Thymus (tissue), 11 donors: ENCODE results near the gene VTI1A. TPM values are rescaled to one million over a fixed set of nuclear protein-coding genes. Genes with fewer than 3 reads are reported as not detected.
A peak's percentile ranks its signal among the peaks of the same experiment; 100 is the strongest.

Experiments used
- DNase-seq, 9 donors: peaks; one replicate each; pipeline ENCODE4 v3.0.0-alpha.2; 2013; ENCODE audit warnings: low spot score in 9 of 9, low read depth in 6 of 9, missing footprints in 1 of 9
- H3K27ac ChIP-seq, 2 donors: one replicate each; pipeline ENCODE4 v1.5.1; 2013; ENCODE audit warnings: control low read depth in 1 of 2, low read depth in 1 of 2, low read length in 1 of 2, mild to moderate bottlenecking in 1 of 2, moderate library complexity in 1 of 2
- H3K27me3 ChIP-seq, 2 donors: one replicate each; pipeline ENCODE4 v1.5.1; 2013; ENCODE audit warnings: low read length in 1 of 2; ENCODE audit not compliant: control insufficient read depth in 2 of 2, insufficient read depth in 1 of 2
- H3K36me3 ChIP-seq, 2 donors: one replicate each; pipeline ENCODE4 v1.5.1; 2013; ENCODE audit warnings: low read length in 1 of 2, mild to moderate bottlenecking in 1 of 2, moderate library complexity in 1 of 2; ENCODE audit not compliant: control insufficient read depth in 2 of 2, insufficient read depth in 2 of 2
- H3K4me1 ChIP-seq, 2 donors: one replicate each; pipeline ENCODE4 v1.5.1; 2013; ENCODE audit warnings: low read length in 2 of 2; ENCODE audit not compliant: control insufficient read depth in 2 of 2, insufficient read depth in 2 of 2
- H3K4me3 ChIP-seq, 2 donors: one replicate each; pipeline ENCODE4 v1.5.1; 2013; ENCODE audit warnings: low read length in 2 of 2, control low read depth in 1 of 2, mild to moderate bottlenecking in 1 of 2
- H3K9me3 ChIP-seq, 2 donors: one replicate each; pipeline ENCODE4 v1.5.1; 2013; ENCODE audit warnings: low read length in 1 of 2, mild to moderate bottlenecking in 1 of 2; ENCODE audit not compliant: control insufficient read depth in 2 of 2, insufficient read depth in 1 of 2
- WGBS: extraction: QIAGEN DNeasy Blood & Tissue Kit; methylation state at CpG from one replicate; pipeline ENCODE4 v1.1.7; 2013; 5-methylcytosine and 5-hydroxymethylcytosine counted together
- polyA plus RNA-seq: library from polyadenylated mRNA; stranded (reverse); fragments of 200-250 nt; gene quantifications from one replicate; pipeline ENCODE4 v1.2.3, GENCODE V29; 2013
- total RNA-seq: library from RNA; stranded (reverse); fragments of 120-200 nt; gene quantifications from one replicate; pipeline ENCODE4 v1.2.4, GENCODE V29; 2013
- donor health status: healthy.

The VTI1A gene
- total and polyA plus RNA-seq, 2 donors = 15.9 to 27.0 TPM

GRCh38 chr10:112751651-112752050, 304.6 kb downstream of the VTI1A start:
- Histone ChIP-seq H3K9me3 (no peaks in the 10 kb centered on the region), H3K4me3 (no peak overlapping the region), H3K36me3 (no peaks in the 10 kb centered on the region), H3K27ac (no peak overlapping the region), H3K4me1 (peaks cover 0 to 9% of the 10 kb centered on the region in 2 donors), H3K27me3 (no peaks in the 10 kb centered on the region)
- 72% methylated on average over 3 of the region's 3 CpGs for WGBS
- peak in 2 of 9 donors; percentile 16 to 33 for DNase-seq

DNA sequence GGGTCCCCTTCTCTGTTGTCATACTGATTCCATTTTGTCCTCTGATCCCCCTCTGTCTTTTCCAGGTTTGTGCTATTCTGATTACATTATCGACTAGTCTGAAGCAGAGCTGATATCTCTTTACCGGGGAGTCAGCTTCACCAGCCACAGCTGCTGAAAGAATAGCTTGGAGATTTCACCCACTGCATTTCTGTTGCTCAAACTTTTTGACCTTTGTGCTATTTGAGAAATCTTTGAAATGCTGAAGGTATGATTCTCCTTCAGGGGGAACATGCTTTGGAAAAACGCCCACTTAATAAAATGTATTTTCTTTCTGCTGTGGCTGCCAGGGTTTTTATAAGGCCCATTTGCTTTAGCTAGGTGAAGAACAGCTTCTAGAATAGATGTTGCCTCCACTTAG, 305.3 kb downstream of the VTI1A start:
- no peak for DNase-seq
- Histone ChIP-seq H3K27me3 (no peaks in the 10 kb centered on the region), H3K9me3 (no peaks in the 10 kb centered on the region), H3K36me3 (no peaks in the 10 kb centered on the region), H3K4me3 (no peak overlapping the region), H3K4me1 (peaks cover 0 to 9% of the 10 kb centered on the region in 2 donors), H3K27ac (no peak overlapping the region)
- 96% methylated on average over 3 of the region's 3 CpGs for WGBS

DNA sequence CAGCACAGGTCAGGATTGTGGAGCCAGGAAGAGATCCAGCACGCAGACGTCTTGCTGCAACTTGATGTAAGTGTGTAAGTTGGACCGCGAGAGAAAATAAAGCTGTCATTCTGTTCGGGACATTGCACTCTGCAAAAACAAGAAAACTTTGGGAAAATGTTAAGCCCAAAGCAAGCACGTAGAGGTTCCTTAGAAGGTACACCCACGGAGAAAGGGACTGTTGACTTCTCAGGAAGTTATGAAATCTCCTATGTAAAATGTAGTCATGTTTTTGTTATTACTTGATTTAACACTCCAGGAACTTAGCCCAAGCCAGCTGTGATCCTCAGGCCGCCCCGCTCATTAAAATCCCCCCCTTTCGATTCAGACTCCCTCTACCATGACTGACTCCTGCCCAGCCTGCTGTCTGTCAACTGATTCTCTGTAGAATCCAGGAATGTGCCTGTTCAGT, 307.0 kb downstream of the VTI1A start:
- Histone ChIP-seq H3K27me3 (no peaks in the 10 kb centered on the region), H3K27ac (peak overlapping the region in 1 of 2 donors; percentile 31), H3K9me3 (no peaks in the 10 kb centered on the region), H3K4me1 (peaks cover 0 to 9% of the 10 kb centered on the region in 2 donors), H3K4me3 (no peak overlapping the region), H3K36me3 (no peaks in the 10 kb centered on the region)
- DNase-seq = no peak
- 57% methylated on average over 10 of the region's 10 CpGs for WGBS

DNA sequence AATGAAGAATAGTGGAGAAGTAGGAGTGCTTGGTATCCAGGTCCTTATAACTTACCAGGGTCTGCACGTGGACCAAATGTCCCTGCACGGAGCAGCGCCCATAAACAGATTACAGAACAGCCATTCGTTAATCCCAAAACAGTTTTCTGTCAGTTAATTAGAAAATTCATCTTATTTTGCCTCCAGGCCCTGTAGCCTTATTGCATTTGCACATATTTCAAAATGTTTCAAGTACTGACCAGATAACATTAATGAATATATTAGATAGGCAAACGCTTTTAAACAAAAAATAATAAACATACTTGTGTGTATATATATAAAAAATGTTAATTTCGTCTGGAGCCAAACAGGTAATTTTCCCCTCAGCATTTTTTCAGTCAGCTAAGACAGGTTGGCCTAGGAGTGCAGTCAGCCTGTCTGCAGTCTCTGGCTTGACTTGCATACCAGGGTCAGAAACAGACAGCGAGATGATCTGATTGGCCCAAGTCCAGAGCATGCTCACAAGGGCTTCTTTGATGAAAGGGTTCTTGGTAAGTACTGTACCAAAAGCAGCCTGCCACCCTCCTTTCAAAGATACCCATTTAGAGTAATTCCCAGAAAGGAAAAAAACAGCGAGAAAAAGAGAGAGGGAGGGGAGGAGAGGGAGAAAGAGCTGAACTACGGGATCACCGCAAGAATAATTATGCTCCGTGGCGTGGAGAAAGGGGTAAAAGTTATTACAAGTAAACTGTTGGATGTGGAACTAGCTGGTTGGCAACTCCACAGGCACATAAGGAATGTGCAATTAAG, 308.6 kb downstream of the VTI1A start:
- H3K36me3 ChIP-seq = no peaks in the 10 kb centered on the region
- peaks cover 0 to 9% of the 10 kb centered on the region in 2 donors for H3K4me1 ChIP-seq
- H3K27ac ChIP-seq = no peak overlapping the region
- WGBS = 98% methylated on average over 12 of the region's 12 CpGs
- DNase-seq = no peak
- H3K27me3 ChIP-seq = no peaks in the 10 kb centered on the region
- H3K4me3 ChIP-seq = no peak overlapping the region
- no peaks in the 10 kb centered on the region for H3K9me3 ChIP-seq

- no peak for DNase-seq
- H3K27me3 ChIP-seq = no peaks in the 10 kb centered on the region
- WGBS = 97% methylated on average over 7 of the region's 7 CpGs
- no peak overlapping the region for H3K27ac ChIP-seq
- no peak overlapping the region for H3K4me3 ChIP-seq
- peaks cover 0 to 9% of the 10 kb centered on the region in 2 donors for H3K4me1 ChIP-seq
- H3K9me3 ChIP-seq = no peaks in the 10 kb centered on the region
- H3K36me3 ChIP-seq = no peaks in the 10 kb centered on the region
Measured at GRCh38 chr10:112756235-112756527, 309.2 kb downstream of the VTI1A start.

GRCh38 chr10:112758961-112759360, 311.9 kb downstream of the VTI1A start:
- peaks cover 0 to 2% of the 10 kb centered on the region in 2 donors for H3K4me1 ChIP-seq
- 94% methylated on average over 2 of the region's 2 CpGs for WGBS
- H3K4me3 ChIP-seq = no peak overlapping the region
- no peak overlapping the region for H3K27ac ChIP-seq
- H3K27me3 ChIP-seq = no peaks in the 10 kb centered on the region
- H3K36me3 ChIP-seq = no peaks in the 10 kb centered on the region
- no peaks in the 10 kb centered on the region for H3K9me3 ChIP-seq
- DNase-seq = no peak

- WGBS = 94% methylated on average over 7 of the region's 7 CpGs
- H3K36me3 ChIP-seq = no peaks in the 10 kb centered on the region
- no peaks in the 10 kb centered on the region for H3K4me1 ChIP-seq
- H3K27me3 ChIP-seq = no peaks in the 10 kb centered on the region
- no peaks in the 10 kb centered on the region for H3K9me3 ChIP-seq
- H3K27ac ChIP-seq = no peak overlapping the region
- H3K4me3 ChIP-seq = no peak overlapping the region
- DNase-seq = no peak
Measured at GRCh38 chr10:112759496-112759895, 312.5 kb downstream of the VTI1A start.

- Histone ChIP-seq H3K27me3 (no peaks in the 10 kb centered on the region), H3K4me1 (no peaks in the 10 kb centered on the region), H3K36me3 (no peaks in the 10 kb centered on the region), H3K27ac (no peak overlapping the region), H3K9me3 (no peaks in the 10 kb centered on the region), H3K4me3 (no peak overlapping the region)
- over 99% methylated on average over 3 of the region's 3 CpGs for WGBS
- no peak for DNase-seq
Measured at GRCh38 chr10:112761256-112761655, 314.2 kb downstream of the VTI1A start.

- Histone ChIP-seq H3K4me3 (no peak overlapping the region), H3K4me1 (no peaks in the 10 kb centered on the region), H3K27me3 (no peaks in the 10 kb centered on the region), H3K27ac (no peak overlapping the region), H3K36me3 (no peaks in the 10 kb centered on the region), H3K9me3 (no peaks in the 10 kb centered on the region)
- DNase-seq = no peak
- 99% methylated on average over 11 of the region's 11 CpGs for WGBS
Measured at GRCh38 chr10:112763916-112764520, 317.0 kb downstream of the VTI1A start.
